ENCODE data around the gene CADPS2.

CADPS2 gene

DNA sequence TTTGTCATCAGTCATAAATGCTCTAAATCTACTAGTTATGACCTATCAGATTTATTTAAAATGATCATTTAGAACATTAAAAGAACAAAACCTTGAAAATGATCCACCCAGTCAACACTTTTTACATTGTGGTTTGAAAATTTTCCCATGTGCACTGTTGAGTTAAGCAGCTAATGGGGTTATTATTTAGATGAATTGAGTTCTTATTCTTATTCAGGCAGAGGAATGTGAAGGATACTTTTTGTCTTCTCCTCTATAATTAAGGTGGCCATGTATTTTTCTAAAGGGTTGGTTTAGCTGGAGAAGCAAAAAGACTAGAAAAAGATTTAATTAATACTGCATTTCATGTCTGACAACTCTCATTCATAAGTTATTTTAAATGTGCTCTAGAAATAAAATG, 506.8 kb downstream of the CADPS2 start:
- no peak overlapping the region for H3K4me3 ChIP-seq (ENCODE audit: low read depth, low read length)
- TF ChIP-seq, protein P1, sequence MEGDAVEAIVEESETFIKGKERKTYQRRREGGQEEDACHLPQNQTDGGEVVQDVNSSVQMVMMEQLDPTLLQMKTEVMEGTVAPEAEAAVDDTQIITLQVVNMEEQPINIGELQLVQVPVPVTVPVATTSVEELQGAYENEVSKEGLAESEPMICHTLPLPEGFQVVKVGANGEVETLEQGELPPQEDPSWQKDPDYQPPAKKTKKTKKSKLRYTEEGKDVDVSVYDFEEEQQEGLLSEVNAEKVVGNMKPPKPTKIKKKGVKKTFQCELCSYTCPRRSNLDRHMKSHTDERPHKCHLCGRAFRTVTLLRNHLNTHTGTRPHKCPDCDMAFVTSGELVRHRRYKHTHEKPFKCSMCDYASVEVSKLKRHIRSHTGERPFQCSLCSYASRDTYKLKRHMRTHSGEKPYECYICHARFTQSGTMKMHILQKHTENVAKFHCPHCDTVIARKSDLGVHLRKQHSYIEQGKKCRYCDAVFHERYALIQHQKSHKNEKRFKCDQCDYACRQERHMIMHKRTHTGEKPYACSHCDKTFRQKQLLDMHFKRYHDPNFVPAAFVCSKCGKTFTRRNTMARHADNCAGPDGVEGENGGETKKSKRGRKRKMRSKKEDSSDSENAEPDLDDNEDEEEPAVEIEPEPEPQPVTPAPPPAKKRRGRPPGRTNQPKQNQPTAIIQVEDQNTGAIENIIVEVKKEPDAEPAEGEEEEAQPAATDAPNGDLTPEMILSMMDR (IDR thresholded peaks at IDR 0.05; ENCODE audit: low read depth, low read length) = no peak
- no peak for DNase-seq (ENCODE audit: low read depth, low spot score)
- in situ Hi-C loops (cut with HindIII; ENCODE audit: low sequenced_read_pairs) = no loop called here

DNA sequence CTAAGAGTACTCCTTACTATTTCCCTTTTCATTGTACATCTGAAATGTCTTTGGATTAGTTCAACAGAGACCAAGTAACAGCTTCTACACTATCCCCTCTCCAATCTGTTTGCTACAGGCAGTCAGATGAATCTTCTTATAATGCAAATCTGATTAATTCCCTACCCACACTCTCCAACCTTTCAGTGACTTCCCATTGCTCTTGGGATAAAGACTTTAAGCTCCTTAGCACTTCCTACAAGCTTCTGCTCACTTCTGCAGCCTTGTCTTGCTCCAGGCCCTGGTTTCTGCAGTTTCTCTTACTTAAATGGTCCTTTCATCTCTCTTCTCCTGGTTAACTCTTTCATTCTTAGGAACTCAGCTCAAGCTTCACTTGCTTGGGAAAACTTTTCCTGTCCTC, 516.5 kb downstream of the CADPS2 start:
- TF ChIP-seq, protein P1 (IDR thresholded peaks at IDR 0.05; ENCODE audit: low read depth, low read length) = no peak
- H3K4me3 ChIP-seq (ENCODE audit: low read depth, low read length) = no peak overlapping the region
- in situ Hi-C loops (cut with HindIII; ENCODE audit: low sequenced_read_pairs) = no loop called here
- no peak for DNase-seq (ENCODE audit: low read depth, low spot score)

- no peak overlapping the region for H3K4me3 ChIP-seq (ENCODE audit: low read depth, low read length)
- in situ Hi-C loops (cut with HindIII; ENCODE audit: low sequenced_read_pairs) = no loop called here
- DNase-seq (ENCODE audit: low read depth, low spot score) = no peak
- TF ChIP-seq, protein P1 (IDR thresholded peaks at IDR 0.05; ENCODE audit: low read depth, low read length) = no peak
Measured at GRCh38 chr7:122364761-122365280, 521.4 kb downstream of the CADPS2 start.

DNA sequence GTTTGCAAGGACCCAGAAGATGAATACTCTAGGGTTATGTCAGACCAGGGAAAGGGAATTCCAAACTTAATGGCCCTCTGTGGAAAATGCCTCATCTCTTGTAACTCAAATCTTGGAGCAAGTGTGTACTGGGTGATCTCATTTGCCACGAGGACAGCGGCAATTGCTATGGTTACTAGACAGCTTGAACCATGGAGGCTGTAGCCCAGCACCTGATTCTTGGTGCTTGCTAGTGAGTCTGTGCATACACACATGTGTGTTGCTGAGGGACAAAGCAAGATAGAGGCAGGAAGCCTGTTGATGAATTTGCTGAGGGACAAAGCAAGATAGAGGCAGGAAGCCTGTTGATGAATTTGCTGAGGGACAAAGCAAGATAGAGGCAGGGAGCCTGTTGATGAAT, 523.1 kb downstream of the CADPS2 start:
- TF ChIP-seq, protein P1 (IDR thresholded peaks at IDR 0.05; ENCODE audit: low read depth, low read length) = no peak
- no peak for DNase-seq (ENCODE audit: low read depth, low spot score)
- no peak overlapping the region for H3K4me3 ChIP-seq (ENCODE audit: low read depth, low read length)
- in situ Hi-C loops (cut with HindIII; ENCODE audit: low sequenced_read_pairs) = no loop called here

- TF ChIP-seq, protein P1 (IDR thresholded peaks at IDR 0.05; ENCODE audit: low read depth, low read length) = no peak
- no peak overlapping the region for H3K4me3 ChIP-seq (ENCODE audit: low read depth, low read length)
- DNase-seq (ENCODE audit: low read depth, low spot score) = no peak
- in situ Hi-C loops (cut with HindIII; ENCODE audit: low sequenced_read_pairs) = no loop called here
Measured at GRCh38 chr7:122362473-122362872, 523.8 kb downstream of the CADPS2 start.

DNA sequence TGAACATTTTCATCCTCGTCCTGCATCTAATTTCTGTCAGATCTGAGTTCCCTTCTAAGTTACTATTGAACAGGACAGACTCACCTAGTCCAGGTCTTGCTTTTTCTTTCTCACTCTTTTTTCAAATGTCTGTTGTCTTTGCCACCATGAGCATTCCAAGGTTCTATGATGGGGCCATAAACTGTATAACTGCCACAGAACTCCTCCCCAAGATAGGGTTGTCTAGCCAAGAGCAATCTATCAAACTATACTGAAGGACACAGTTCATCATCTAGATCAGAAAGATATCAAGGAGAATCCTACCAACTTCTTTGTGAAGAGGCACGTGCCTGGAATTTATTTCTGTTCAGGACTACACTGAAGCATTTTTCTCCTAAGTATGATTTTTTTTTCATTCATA, 531.6 kb downstream of the CADPS2 start:
- in situ Hi-C loops (cut with HindIII; ENCODE audit: low sequenced_read_pairs) = no loop called here
- no peak overlapping the region for H3K4me3 ChIP-seq (ENCODE audit: low read depth, low read length)
- TF ChIP-seq, protein P1 (IDR thresholded peaks at IDR 0.05; ENCODE audit: low read depth, low read length) = no peak
- no peak for DNase-seq (ENCODE audit: low read depth, low spot score)

DNA sequence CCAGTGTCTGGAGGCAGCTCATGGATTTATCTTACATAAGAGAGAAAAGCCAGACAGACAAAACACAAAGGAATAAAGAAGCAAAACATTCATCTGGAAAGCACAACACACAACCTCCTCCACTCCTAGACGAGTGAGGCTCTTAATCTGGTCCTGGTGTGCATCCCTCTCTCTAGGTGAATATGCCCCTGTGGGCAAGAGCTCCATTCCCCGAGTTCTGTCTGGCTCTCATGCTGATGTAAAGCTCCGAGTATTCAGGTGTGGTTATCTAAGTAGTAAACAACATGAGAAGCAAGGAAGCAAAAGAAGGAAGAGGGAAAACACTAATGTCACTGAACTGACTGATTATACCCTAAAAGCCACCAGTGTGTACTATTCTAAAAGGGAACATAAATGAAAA, 533.8 kb downstream of the CADPS2 start:
- DNase-seq (ENCODE audit: low read depth, low spot score) = no peak
- no peak overlapping the region for H3K4me3 ChIP-seq (ENCODE audit: low read depth, low read length)
- TF ChIP-seq, protein P1 (IDR thresholded peaks at IDR 0.05; ENCODE audit: low read depth, low read length) = no peak
- in situ Hi-C loops (cut with HindIII; ENCODE audit: low sequenced_read_pairs) = no loop called here
